HG03139 (cell line): Measurements from ENCODE around the gene PARP8.
"Not testable (repeated sequence)": the region's sequence is repeated elsewhere in the genome, so short reads cannot be mapped to it uniquely, and the experiment has no call there.

Experiments used
- ATAC-seq: cut with Tn5 transposase; IDR thresholded peaks from one replicate; pipeline ENCODE4 v1.9.1; 2021; ENCODE audit not compliant: unreplicated experiment

The PARP8 gene

GRCh38 chr5:50684721-50685120 lies 18.3 kb downstream of the PARP8 start:
- ATAC-seq = no peak

GRCh38 chr5:50687548-50687947 lies 21.1 kb downstream of the PARP8 start:
- ATAC-seq = no peak

GRCh38 chr5:50691399-50692016 lies 25.1 kb downstream of the PARP8 start:
- ATAC-seq = no peak

GRCh38 chr5:50694027-50694590 lies 27.7 kb downstream of the PARP8 start:
- no peak for ATAC-seq

- not testable (repeated sequence) for ATAC-seq
These were observed 28.2 kb downstream of the PARP8 start for GRCh38 chr5:50694626-50695025.

GRCh38 chr5:50697739-50698138 lies 31.3 kb downstream of the PARP8 start:
- no peak for ATAC-seq

GRCh38 chr5:50699737-50700136 lies 33.3 kb downstream of the PARP8 start:
- ATAC-seq = no peak

- no peak for ATAC-seq
These were observed 34.3 kb downstream of the PARP8 start for GRCh38 chr5:50700706-50701105.

GRCh38 chr5:50702615-50703366 lies 36.4 kb downstream of the PARP8 start:
- no peak for ATAC-seq

- no peak for ATAC-seq
These were observed 36.9 kb downstream of the PARP8 start for GRCh38 chr5:50703367-50703666.

- no peak for ATAC-seq
These were observed 38.3 kb downstream of the PARP8 start for GRCh38 chr5:50704730-50705129.

- ATAC-seq = no peak
These were observed 43.0 kb downstream of the PARP8 start for GRCh38 chr5:50709471-50709870.

- peak; percentile 19 for ATAC-seq
These were observed 44.4 kb downstream of the PARP8 start for GRCh38 chr5:50710838-50711237.

GRCh38 chr5:50711280-50711679 lies 44.8 kb downstream of the PARP8 start:
- ATAC-seq = peak; percentile 95

GRCh38 chr5:50712479-50712878 lies 46.0 kb downstream of the PARP8 start:
- ATAC-seq = no peak

- no peak for ATAC-seq
These were observed 48.6 kb downstream of the PARP8 start for GRCh38 chr5:50715001-50715400.

GRCh38 chr5:50716134-50716533 lies 49.7 kb downstream of the PARP8 start:
- no peak for ATAC-seq

GRCh38 chr5:50717651-50718050 lies 51.2 kb downstream of the PARP8 start:
- peak; percentile 61 for ATAC-seq

- ATAC-seq = no peak
These were observed 53.7 kb downstream of the PARP8 start for GRCh38 chr5:50720061-50720710.

GRCh38 chr5:50722223-50722622 lies 55.8 kb downstream of the PARP8 start:
- no peak for ATAC-seq

GRCh38 chr5:50724262-50724661 lies 57.8 kb downstream of the PARP8 start:
- no peak for ATAC-seq
